A673 (cell line): ENCODE data around the gene RNF128. TPM values are rescaled to one million over a fixed set of nuclear protein-coding genes. Genes with fewer than 3 reads are reported as not detected.

Experiments
- BruUV-seq: library from RNA; stranded (reverse); fragments of 400-500 nt; replicated peaks from 2 replicates; lab custom pipeline; 2021; lab: Mats Ljungman, UMichigan
- CTCF ChIA-PET: fragments of 300-600 bp; sonication (Branson Sonifier 250); formaldehyde crosslinking; loops from one replicate; lab custom pipeline; 2022; ENCODE audit warnings: antibody characterized with exemption; lab: Charles Lee
- POLR2A ChIA-PET: fragments of 300-600 bp; sonication (Branson Sonifier 250); formaldehyde crosslinking; loops from one replicate; lab custom pipeline; 2022; ENCODE audit warnings: antibody characterized with exemption; ENCODE audit not compliant: low non-redundant PET; lab: Charles Lee
- DNase-seq: peaks from one replicate; pipeline ENCODE4 v3.0.0-alpha.2; 2015; ENCODE audit warnings: low spot score
- H3K27ac ChIP-seq: fragments of 200-600 bp; sonication (generic); 2 replicates; pipeline ENCODE4 v1.5.1; 2016; ENCODE audit warnings: mixed run types, low read depth, mild to moderate bottlenecking, mixed read lengths, antibody characterized with exemption, low read length; ENCODE audit not compliant: poor library complexity, severe bottlenecking
- H3K27me3 ChIP-seq: fragments of 200-600 bp; sonication (generic); replicated peaks from 2 replicates; pipeline ENCODE4 v1.6.1; 2017; ENCODE audit warnings: mixed run types, low read depth, mild to moderate bottlenecking, mixed read lengths, antibody characterized with exemption, low read length; ENCODE audit not compliant: insufficient read depth, poor library complexity
- H3K36me3 ChIP-seq: fragments of 200-600 bp; sonication (generic); 2 replicates; pipeline ENCODE4 v1.6.1; 2016; ENCODE audit warnings: mixed run types, mild to moderate bottlenecking, mixed read lengths, antibody characterized with exemption, low read length; ENCODE audit not compliant: insufficient read depth, poor library complexity, severe bottlenecking
- H3K4me1 ChIP-seq: fragments of 200-600 bp; sonication (generic); 2 replicates; pipeline ENCODE4 v1.6.1; 2017; ENCODE audit warnings: mixed run types, mild to moderate bottlenecking, mixed read lengths, antibody characterized with exemption, low read length; ENCODE audit not compliant: insufficient read depth, poor library complexity, severe bottlenecking
- H3K4me3 ChIP-seq: fragments of 200-600 bp; sonication (generic); 2 replicates; pipeline ENCODE4 v1.5.1; 2016; ENCODE audit warnings: low read depth, mixed run types, mild to moderate bottlenecking, mixed read lengths, low read length; ENCODE audit not compliant: poor library complexity, severe bottlenecking
- H3K9me3 ChIP-seq: fragments of 200-600 bp; sonication (generic); 2 replicates; pipeline ENCODE4 v1.6.1; 2016; ENCODE audit warnings: mixed run types, low read depth, mild to moderate bottlenecking, mixed read lengths, antibody characterized with exemption, low read length; ENCODE audit not compliant: poor library complexity, severe bottlenecking
- EZH2 ChIP-seq: fragments of 200-600 bp; sonication (generic); IDR thresholded peaks from 2 replicates; pipeline ENCODE4 v1.6.1; 2017; ENCODE audit warnings: borderline replicate concordance, low read depth, mild to moderate bottlenecking, mixed read lengths, antibody characterized with exemption, low read length; ENCODE audit not compliant: poor library complexity, severe bottlenecking
- intact Hi-C: fragments of 100-400 bp; cut with micrococcal nuclease; formaldehyde crosslinking; loops from one replicate; pipeline ENCODE4 v1.10.0; 2022; ENCODE audit not compliant: unreplicated experiment
- total RNA-seq: library from RNA; stranded (reverse); gene quantifications from 2 replicates; pipeline ENCODE4 v1.2.3, GENCODE V29; 2021
- TF ChIP-seq, protein P1 (sequence below): fragments of 300-800, 200-600 bp; sonication (generic); conservative IDR thresholded peaks from 2 replicates; pipeline ENCODE4 v1.5.1; 2017; ENCODE audit warnings: low read depth, mild to moderate bottlenecking, antibody characterized with exemption, low read length, moderate library complexity, mixed read lengths

RNF128 gene
- total RNA-seq, 1 experiment from 2014 or later, result not detected

GRCh38 chrX:106710771-106711170 is 15.7 kb upstream of the RNF128 start:
- ChIA-PET CTCF (no interaction called here), POLR2A (no interaction called here)
- no peaks in the 10 kb centered on the region for H3K4me1 ChIP-seq
- TF ChIP-seq, protein P1, sequence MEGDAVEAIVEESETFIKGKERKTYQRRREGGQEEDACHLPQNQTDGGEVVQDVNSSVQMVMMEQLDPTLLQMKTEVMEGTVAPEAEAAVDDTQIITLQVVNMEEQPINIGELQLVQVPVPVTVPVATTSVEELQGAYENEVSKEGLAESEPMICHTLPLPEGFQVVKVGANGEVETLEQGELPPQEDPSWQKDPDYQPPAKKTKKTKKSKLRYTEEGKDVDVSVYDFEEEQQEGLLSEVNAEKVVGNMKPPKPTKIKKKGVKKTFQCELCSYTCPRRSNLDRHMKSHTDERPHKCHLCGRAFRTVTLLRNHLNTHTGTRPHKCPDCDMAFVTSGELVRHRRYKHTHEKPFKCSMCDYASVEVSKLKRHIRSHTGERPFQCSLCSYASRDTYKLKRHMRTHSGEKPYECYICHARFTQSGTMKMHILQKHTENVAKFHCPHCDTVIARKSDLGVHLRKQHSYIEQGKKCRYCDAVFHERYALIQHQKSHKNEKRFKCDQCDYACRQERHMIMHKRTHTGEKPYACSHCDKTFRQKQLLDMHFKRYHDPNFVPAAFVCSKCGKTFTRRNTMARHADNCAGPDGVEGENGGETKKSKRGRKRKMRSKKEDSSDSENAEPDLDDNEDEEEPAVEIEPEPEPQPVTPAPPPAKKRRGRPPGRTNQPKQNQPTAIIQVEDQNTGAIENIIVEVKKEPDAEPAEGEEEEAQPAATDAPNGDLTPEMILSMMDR, result no peak
- no peaks in the 10 kb centered on the region for H3K36me3 ChIP-seq
- BruUV-seq, result no TSS peak
- intact Hi-C loops, result no loop called here
- no peak for DNase-seq
- no peak overlapping the region for H3K4me3 ChIP-seq
- no peaks in the 10 kb centered on the region for H3K27me3 ChIP-seq
- no peak overlapping the region for H3K27ac ChIP-seq
- H3K9me3 ChIP-seq, result no peaks in the 10 kb centered on the region

GRCh38 chrX:106711375-106711774 is 15.1 kb upstream of the RNF128 start:
- ChIA-PET CTCF (no interaction called here), POLR2A (no interaction called here)
- intact Hi-C loops, result no loop called here
- no TSS peak for BruUV-seq
- H3K9me3 ChIP-seq, result no peaks in the 10 kb centered on the region
- H3K4me1 ChIP-seq, result no peaks in the 10 kb centered on the region
- H3K4me3 ChIP-seq, result no peak overlapping the region
- DNase-seq, result no peak
- no peaks in the 10 kb centered on the region for H3K36me3 ChIP-seq
- TF ChIP-seq, protein P1, result no peak
- TF ChIP-seq EZH2, result no peak
- H3K27ac ChIP-seq, result no peak overlapping the region
- H3K27me3 ChIP-seq, result no peaks in the 10 kb centered on the region

DNA sequence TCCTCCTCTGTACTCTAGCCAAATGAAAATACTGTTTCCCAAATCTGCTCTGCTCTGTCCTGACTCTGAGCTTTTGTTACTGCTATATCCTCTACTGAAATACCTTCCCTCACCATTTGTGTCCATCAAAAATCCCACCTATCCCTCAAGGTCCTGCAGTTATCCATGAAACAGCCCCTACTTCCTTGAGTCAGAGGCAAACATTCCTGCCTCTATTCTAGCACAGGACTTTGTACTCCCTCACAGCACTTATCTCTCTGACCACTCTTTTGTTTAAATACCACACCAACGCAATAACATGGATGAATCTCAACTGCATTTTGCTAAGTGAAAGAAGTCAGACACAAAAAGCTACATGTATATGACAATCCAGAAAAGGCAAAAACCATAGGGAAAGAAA is 10.5 kb upstream of the RNF128 start:
- Histone ChIP-seq H3K27ac (no peak overlapping the region), H3K9me3 (no peaks in the 10 kb centered on the region), H3K4me1 (no peaks in the 10 kb centered on the region), H3K4me3 (no peak overlapping the region), H3K36me3 (no peaks in the 10 kb centered on the region), H3K27me3 (peaks cover 6% of the 10 kb centered on the region)
- no TSS peak for BruUV-seq
- POLR2A ChIA-PET, result no interaction called here
- TF ChIP-seq, protein P1, result no peak
- no peak for TF ChIP-seq EZH2
- DNase-seq, result no peak
- intact Hi-C loops, result no loop called here
- CTCF ChIA-PET, result no interaction called here
